Measurements from ENCODE around the gene E2F1. TPM values are rescaled to one million over a fixed set of nuclear protein-coding genes. Genes with fewer than 3 reads are reported as not detected.

Gene E2F1
- 1 to 10 TPM in 1 of 3 donors, under 1 TPM in 2; 0.33 to 2.2 (median 0.88) TPM for total RNA-seq

GRCh38 chr20:33686100-33686983, at the start of gene E2F1:
Gene E2F1, minus strand, starts transcription at chr20:33686385. Its CDS starts 121 bp downstream, at chr20:33686264.
- TF ChIP-seq POLR2AphosphoS5 (IDR thresholded peaks at IDR 0.05) (no peak), CTCF (IDR thresholded peaks at IDR 0.05) (peak in 1 of 3 donors; percentile 22)
- H3K4me3 ChIP-seq = peak within 1 kb of the TSS; percentile 28 to 72 (median 48)
- no peaks in the 10 kb centered on the region for H3K27me3 ChIP-seq
- no peaks in the 10 kb centered on the region for H3K9me3 ChIP-seq
- H3K27ac ChIP-seq = peak within 1 kb of the TSS; percentile 19 to 45
- intact Hi-C loops (cut with DNase I; ENCODE audit: low total_unique reads) = no loop called here
- no peaks in the 10 kb centered on the region for H3K36me3 ChIP-seq
- H3K4me1 ChIP-seq = peaks cover 6 to 8% of the 10 kb centered on the region in 2 donors
- peak; percentile 94 to 95 for DNase-seq (ENCODE audit: low spot score in 2 of 2)

GRCh38 chr20:33733654-33734576, 47.7 kb upstream of the E2F1 start:
- Histone ChIP-seq H3K9me3 (peaks cover 18 to 19% of the 10 kb centered on the region in 2 donors), H3K36me3 (no peaks in the 10 kb centered on the region), H3K27ac (peak overlapping the region; percentile 84 to 94), H3K27me3 (no peaks in the 10 kb centered on the region), H3K4me3 (peak overlapping the region in 1 of 3 donors; percentile 22), H3K4me1 (peaks cover 0 to 11% of the 10 kb centered on the region in 2 donors)
- DNase-seq (ENCODE audit: low spot score in 2 of 2) = peak in 1 of 2 donors; percentile 48
- TF ChIP-seq CTCF (IDR thresholded peaks at IDR 0.05) = no peak
- no peak for TF ChIP-seq POLR2A (IDR thresholded peaks at IDR 0.05)
- TF ChIP-seq POLR2AphosphoS5 (IDR thresholded peaks at IDR 0.05) = no peak
- intact Hi-C loops (cut with DNase I; ENCODE audit: low total_unique reads) = loop anchor here (2.0 kb wide), 1 partner anchor 59 kb away; the partner anchor contains the start of gene NECAB3

GRCh38 chr20:33732166-33732970, 46.2 kb upstream of the E2F1 start:
- H3K27ac ChIP-seq = peak overlapping the region; percentile 92 to 94
- peak; percentile 59 to 86 for DNase-seq (ENCODE audit: low spot score in 2 of 2)
- intact Hi-C loops (cut with DNase I; ENCODE audit: low total_unique reads) = no loop called here
- H3K4me1 ChIP-seq = peaks cover 0 to 11% of the 10 kb centered on the region in 2 donors
- no peaks in the 10 kb centered on the region for H3K36me3 ChIP-seq
- peak overlapping the region; percentile 54 to 76 (median 72) for H3K4me3 ChIP-seq
- peaks cover 13 to 15% of the 10 kb centered on the region in 2 donors for H3K9me3 ChIP-seq
- H3K27me3 ChIP-seq = no peaks in the 10 kb centered on the region
- TF ChIP-seq POLR2A (IDR thresholded peaks at IDR 0.05) (no peak), CTCF (IDR thresholded peaks at IDR 0.05) (no peak), POLR2AphosphoS5 (IDR thresholded peaks at IDR 0.05) (peak in 1 of 3 donors; percentile 11)

- H3K27ac ChIP-seq = peak within 1 kb of the TSS; percentile 92 to 94
These were observed 45.5 kb upstream of the E2F1 start, which contains the start of gene ZNF341 for GRCh38 chr20:33731693-33732165. Gene ZNF341, plus strand, starts transcription at chr20:33731996. Its CDS starts 26 bp downstream, at chr20:33732022.

More at GRCh38 chr20:33731693-33732165, 45.5 kb upstream of the E2F1 start, which contains the start of gene ZNF341:
- Histone ChIP-seq H3K36me3 (no peaks in the 10 kb centered on the region), H3K4me1 (peaks cover 0 to 11% of the 10 kb centered on the region in 2 donors), H3K4me3 (peak within 1 kb of the TSS; percentile 54 to 76 (median 72)), H3K27me3 (no peaks in the 10 kb centered on the region), H3K9me3 (peaks cover 7 to 8% of the 10 kb centered on the region in 2 donors)
- peak; percentile 50 to 93 (median 82) for TF ChIP-seq CTCF (IDR thresholded peaks at IDR 0.05)
- TF ChIP-seq POLR2AphosphoS5 (IDR thresholded peaks at IDR 0.05) = peak in 1 of 3 donors; percentile 41
- TF ChIP-seq POLR2A (IDR thresholded peaks at IDR 0.05) = no peak
- DNase-seq (ENCODE audit: low spot score in 2 of 2) = peak; percentile 69 to 89
- intact Hi-C loops (cut with DNase I; ENCODE audit: low total_unique reads) = no loop called here
